GM21390 (cell line): Measurements from ENCODE around the gene MTCL1.

Experiments
- ATAC-seq: cut with Tn5 transposase; IDR thresholded peaks from one replicate; pipeline ENCODE4 v1.9.1; 2021; ENCODE audit not compliant: unreplicated experiment

Gene MTCL1

DNA sequence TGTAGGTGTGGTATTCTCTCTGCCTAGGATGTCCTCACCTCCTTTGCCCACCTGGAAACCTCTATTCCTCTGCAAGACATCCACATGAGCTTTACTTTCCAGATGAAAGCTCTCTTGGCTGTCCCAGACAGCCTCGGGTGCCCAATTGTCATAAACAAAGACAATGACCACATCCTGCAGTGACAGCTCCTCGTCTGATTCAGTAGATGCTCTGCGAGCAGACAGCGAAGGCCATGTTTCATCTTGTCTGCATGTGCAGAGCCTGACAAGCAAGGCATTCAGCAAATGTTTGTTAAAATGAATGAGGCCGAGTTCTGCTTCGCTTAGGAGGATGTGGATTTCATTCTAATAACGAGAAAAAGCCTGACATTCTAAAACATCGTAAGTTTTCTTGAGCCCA is 150.9 kb downstream of the MTCL1 start:
- no peak for ATAC-seq

DNA sequence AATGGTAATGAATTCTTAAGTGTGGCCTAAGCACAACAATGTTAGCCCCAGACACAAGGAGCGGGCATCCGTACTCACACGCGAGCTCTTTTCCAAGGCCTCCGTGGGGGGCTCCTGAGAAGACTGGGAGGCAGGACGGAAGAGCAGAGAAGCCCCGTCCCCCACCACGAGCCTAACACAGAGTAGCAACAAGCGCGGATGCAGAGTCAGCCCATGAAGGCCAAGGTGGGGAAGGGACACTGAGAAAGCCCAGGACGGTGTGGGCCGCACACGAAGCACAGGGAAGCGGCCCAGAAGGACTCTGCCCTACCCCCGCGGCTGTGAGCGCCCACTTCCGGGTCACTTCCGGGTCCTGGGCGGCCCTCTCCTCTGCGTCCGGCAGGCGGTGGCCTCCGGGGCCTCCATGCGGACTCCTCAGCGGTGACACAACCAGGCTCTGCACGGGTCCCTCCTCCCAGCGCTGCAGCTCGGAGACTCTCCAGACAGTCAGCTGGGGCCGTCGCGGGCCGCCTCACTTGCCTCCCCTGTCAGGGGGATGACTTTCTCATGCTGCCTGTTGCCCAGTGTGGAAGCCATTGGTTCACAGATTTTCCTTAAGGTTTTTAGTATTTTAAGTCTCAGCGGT is 151.5 kb downstream of the MTCL1 start:
- ATAC-seq, result no peak

DNA sequence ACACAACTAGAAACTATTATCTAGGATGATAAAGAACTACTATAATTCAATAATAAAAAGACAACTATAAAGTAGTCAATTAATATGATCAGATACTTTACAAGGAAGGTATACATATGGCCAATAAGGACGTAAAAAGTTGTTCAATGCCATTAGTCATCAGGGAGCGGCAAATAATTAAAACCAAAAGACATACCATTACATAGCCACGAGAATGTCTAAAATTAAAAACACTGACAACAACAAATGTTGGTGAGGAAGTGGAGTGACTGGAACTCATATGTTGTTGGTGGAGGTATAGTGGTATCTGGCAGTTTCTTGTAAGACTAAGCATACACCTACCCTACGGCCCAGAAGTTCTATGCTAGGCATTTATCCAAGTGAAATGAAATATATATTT is 152.4 kb downstream of the MTCL1 start:
- no peak for ATAC-seq

DNA sequence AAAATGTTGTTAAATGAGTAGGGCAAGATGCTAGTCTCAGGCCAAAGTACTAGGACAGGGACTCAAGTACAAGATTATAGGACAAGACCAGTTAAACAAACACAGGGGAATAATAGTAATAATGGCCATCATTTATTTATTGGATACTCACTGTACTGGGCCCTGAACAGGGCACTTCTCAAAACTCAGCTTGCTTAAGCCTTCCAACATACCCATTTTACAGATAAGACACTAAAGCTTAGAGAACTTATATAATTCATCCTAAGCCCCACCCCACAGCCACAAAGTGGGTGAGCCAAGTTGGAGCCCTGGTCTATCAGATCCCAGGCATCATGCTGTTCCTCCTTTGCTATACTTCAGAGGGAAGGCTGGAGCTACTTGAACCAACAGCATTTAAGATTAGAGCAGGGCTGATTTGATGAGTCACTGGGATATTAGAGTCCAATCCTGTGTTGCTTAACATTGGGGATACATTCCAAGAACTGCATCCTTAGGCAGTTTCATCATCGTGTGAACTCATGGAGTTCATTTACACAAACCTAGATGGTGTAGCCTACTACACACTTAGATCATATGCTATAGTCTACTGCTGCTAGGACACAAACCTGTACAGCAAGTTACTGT is 153.6 kb downstream of the MTCL1 start:
- ATAC-seq, result no peak

DNA sequence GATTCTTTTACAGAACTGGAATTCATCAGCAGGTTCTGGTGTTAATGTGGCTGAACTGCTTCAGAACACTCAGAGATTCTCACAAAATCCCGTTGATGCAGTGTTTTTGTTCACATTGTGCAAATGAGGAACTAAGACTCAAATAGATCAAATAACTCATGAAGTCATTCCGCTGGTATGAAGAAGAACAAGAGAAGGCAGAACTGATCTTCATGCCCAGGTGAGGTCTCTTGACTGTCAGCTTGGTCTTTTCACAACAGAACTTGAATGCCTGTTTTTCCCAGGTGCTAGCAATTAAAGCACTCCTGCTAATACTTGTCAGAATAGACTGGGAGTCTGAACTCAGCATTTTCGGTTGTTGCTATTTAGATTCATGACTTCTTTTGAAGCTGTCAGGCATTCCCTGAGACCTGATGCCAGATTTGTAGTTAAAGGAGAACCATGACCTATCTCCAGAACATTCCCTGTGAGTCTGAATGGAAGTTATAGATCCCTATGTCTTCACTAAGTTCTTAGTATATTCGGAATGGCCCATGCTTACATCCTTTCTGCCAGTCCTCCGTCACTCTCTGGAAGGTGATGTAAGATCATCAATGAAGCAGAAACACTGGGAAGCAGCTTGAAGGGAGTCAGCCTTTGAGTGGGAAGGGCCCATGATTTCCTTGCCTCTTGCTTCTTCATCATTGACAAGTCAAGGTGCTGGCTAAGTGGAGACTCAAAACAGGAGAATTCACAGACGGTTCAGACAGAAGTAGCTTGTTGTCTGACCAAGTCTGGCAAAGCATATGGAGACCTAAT is 155.7 kb downstream of the MTCL1 start:
- no peak for ATAC-seq

DNA sequence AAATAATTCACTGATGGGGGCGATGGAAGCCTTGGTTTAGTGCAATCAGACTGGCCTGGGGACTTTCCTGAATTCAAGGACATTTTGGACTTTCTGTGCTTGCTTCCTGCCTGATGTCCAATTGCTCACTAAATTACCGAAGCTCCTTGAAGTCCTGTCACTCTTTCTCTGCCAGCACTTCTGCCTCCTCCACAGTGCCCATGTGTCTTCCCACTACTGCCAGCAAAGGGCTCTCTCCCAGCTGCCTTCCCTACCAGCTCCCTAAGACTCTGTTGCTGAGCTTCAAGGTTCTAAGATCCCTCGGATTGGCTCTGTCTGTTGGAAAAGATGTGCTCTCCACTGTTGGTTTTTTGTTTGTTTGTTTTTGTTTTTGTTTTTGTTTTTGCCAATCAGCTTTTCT is 158.1 kb downstream of the MTCL1 start:
- no peak for ATAC-seq

DNA sequence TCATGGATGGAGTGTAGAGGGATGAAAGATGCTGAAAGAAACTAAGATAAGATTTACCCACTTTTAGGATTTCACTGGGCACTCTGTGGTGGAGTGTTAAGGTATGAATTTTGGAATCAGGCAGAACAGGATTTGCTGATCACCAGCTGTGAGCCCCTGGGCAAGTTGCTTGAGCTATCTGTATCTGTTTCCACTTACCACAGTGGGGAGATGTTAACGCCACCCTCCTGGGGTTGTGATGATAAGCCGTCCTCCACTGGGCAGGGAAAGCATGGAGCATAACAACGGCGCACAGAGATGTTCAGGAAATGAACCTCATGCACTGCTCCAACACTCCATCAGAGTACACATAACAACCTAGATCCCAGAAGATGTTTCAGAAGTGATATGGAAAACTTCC is 160.6 kb downstream of the MTCL1 start:
- no peak for ATAC-seq

DNA sequence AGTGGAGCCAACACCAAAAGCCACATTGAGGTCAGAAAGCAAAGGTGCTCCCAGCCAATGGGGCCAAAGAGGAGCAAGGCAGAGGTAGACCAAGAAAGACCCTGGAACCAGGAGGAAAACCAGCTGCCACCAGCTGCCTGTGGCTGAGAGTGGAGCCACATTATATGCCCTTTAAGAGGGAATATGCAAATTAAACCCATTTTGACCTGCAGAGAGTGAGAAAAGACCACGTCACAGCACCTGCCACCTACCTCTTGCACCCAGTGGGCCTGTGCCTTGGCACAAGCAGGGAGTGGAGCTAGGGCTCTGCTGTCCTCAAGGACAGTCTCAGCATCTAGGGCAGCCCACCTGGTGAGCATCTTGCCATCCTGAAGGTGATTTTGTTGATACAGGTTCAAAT is 161.3 kb downstream of the MTCL1 start:
- ATAC-seq, result no peak

DNA sequence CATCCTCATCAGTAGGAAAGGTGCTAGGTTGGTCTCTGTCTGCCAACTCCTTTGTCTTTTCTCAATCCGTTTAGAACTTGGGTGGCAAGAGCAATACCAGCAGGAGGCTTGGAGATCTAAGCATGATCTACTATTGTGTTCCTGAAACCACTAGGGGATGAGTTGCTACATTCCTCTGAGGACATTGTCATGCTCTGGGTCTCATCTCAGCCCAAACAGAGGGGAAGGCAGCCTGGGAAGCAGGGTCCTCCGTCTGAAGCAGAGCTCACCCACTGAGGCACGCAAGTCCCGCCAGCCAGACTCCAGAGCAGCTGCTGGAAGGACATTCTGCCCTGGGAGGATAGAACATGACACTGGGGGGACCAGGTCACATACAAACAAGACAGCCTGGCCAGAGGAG is 162.9 kb downstream of the MTCL1 start:
- no peak for ATAC-seq

DNA sequence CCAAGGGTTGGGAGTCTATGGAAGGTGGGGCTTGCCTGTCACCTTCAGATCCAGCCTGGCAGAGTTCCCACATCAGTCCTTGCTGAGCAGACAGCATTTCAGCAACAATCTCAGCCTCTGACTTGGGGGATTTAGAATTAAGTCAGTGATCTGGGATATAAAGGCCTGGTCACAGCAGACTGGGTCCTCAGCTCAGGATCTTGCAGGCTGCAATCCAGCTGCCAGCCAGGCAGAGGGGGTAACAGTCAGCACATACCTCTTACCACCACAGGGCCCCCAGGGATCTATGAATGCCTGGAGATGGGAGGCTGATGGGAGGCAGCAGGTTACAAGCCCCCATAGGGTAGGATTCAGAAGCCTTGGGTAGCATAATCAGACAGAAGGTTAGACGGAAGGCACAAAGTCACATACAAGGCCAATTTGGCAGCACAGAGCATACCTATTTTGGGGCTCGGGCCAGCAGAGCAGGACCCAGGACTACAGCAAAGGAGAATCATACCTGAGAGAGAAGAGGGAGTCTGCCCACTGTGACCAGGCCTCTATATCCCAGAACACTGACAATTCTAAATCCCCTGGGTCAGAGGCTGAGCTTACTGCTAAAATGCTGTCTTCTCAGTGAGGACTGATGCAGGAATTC is 163.5 kb downstream of the MTCL1 start:
- ATAC-seq, result no peak

DNA sequence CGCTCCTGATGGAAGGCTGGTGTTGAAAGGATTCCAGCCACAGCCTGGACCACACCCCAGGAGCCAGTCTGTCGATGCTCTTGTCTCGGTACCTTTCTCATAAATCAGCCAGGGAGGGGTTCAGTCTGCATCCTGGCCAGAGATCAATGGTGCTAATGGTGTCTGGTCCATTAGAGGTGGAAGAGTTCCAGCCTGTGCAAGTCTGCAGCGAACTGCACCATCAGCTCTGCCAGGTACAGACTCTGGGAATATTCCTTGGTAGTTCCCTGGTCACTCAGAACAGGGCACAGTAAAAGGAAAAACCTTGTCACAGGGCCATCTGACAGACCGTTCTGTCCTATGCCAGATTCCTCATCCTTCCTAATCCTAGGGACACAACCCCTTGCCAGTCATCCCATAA is 164.3 kb downstream of the MTCL1 start:
- ATAC-seq, result no peak

DNA sequence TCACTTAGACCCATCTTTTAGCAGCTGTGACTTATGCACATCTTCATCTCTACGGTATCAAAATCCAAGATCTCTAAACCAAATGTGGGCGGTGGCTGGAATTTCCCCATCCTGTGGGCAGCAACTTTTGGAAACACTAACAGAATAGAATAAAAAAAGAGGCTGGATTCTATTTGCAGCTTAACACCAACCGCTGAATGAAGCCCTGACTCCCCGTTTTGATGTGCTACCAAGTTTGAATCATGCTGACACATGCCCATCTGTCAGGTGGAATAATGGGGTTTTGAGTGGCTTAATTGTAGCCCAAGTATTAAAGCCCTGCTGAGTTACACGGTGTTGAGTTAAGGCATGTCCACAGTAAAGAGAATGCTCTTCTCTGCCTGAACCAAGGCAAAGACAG is 165.2 kb downstream of the MTCL1 start:
- ATAC-seq, result no peak

DNA sequence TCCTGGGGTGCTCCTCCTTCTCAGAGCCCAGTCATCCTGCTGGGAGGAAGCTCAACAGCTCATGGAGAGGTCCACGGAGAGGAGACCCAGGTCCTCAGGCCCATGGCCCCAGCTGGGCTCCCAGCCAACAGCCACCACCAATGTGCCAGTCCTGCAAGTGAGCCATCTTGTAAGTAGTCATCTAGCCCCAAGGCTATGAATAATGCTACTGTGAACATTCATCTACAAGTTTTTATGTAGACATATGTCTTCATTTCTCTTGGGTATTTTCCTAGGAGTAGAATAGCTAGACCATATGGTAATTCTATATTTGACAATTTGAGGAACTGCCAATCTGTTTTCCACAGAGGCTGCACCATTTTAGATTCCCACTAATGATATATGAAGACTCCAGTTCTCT is 166.1 kb downstream of the MTCL1 start:
- no peak for ATAC-seq

DNA sequence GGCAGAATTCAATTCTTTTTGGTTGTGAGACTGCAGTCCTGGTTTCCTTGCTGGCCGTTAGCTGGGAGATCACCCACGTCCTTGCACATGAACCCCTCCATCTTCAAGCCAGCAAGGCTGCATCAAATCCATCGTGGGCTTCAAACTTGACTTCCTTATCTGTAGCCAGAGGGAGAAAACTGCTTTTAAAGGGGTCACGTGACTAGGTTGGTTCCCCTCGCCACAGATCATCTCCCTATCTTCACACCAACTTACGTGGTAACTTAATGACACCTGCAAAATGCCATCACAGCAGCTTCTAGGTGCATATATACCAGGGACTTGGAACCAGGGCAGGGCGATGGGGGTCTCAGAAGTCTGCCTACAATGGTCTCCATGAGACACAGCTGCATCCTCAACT is 169.5 kb downstream of the MTCL1 start:
- ATAC-seq, result no peak

DNA sequence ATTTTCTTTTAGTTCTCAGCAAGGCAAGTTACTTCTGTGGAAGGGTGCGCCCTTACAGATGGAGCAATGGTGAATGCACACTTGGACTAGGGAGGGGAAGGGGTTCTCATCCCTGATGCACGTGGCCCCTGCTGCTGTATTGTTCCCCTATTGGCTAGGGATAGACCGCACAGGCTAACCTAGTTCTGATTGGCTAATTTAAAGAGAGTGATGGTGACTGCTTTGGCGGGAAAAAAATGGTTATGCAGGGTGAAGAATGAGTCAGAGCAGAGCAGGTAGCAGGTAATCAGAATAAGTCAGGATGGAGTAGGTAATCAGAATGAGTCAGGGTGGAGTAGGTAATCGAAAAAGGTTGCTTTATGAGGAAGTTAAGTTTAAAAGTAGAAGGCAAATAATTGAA is 171.5 kb downstream of the MTCL1 start:
- no peak for ATAC-seq

DNA sequence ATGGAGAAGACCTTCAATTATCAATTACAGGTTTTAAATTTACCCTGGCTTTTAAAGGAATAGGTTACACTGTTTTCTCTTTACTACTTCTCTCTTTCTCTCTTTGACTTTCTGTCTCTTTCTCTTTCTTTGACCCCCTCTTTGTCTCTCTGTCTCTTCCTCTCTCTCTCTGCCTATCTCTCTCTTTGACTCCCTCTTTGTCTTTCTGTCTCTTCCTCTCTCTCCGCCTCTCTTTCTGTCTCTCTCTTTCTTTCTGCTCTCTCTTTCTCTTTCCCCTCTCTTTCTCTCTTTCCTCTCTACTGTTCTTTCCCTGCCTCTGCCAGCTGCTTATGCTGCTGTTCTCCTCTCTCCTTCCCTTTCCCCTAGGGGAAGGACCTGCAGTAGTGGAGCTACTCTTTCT is 175.7 kb downstream of the MTCL1 start:
- no peak for ATAC-seq
